NCI-H1417 treated with DMSO at 0.1 percent for 48 hours (cell line): ENCODE measurements around the gene HOXA13.

Source experiments
- DNase-seq: peaks from one replicate; lab custom pipeline; 2025; lab: John Stamatoyannopoulos, UW

The HOXA13 gene

GRCh38 chr7:27148031-27148755, 51.7 kb downstream of the HOXA13 start:
- DNase-seq: no peak

GRCh38 chr7:27147199-27148030, 52.5 kb downstream of the HOXA13 start, which contains the start of gene HOXA6:
Gene HOXA6, minus strand, starts transcription at chr7:27147774. Its CDS starts 25 bp downstream, at chr7:27147749.
- DNase-seq: no peak

GRCh38 chr7:27146491-27147198, 53.2 kb downstream of the HOXA13 start:
- DNase-seq: no peak

GRCh38 chr7:27145914-27146412, 53.9 kb downstream of the HOXA13 start:
- no peak for DNase-seq

- DNase-seq: no peak
Measured at GRCh38 chr7:27145165-27145913, 54.6 kb downstream of the HOXA13 start.

GRCh38 chr7:27144781-27145164, 55.1 kb downstream of the HOXA13 start:
- DNase-seq: no peak
